Hematopoietic multipotent progenitor cell treated with erythropoietin and hydrocortisone succinate and interleukin-3 and kit ligand, for 6 days (in vitro differentiated cells): ENCODE data around the gene GARIN5B.
"Not testable (repeated sequence)": the region's sequence is repeated elsewhere in the genome, so short reads cannot be mapped to it uniquely, and the experiment has no call there.

Source experiments
- DNase-seq: peaks from one replicate; pipeline ENCODE4 v3.0.0-alpha.2; 2015

The GARIN5B gene

GRCh38 chr19:55362990-55363716 lies at the start of gene GARIN5B:
TSS of gene GARIN5B (minus strand) at chr19:55363260. CDS start at chr19:55363066, 194 bp downstream.
- DNase-seq: no peak

GRCh38 chr19:55410168-55410567 lies 47.1 kb upstream of the GARIN5B start:
- no peak for DNase-seq

GRCh38 chr19:55409179-55409578 lies 46.1 kb upstream of the GARIN5B start:
- DNase-seq: not testable (repeated sequence)

DNA sequence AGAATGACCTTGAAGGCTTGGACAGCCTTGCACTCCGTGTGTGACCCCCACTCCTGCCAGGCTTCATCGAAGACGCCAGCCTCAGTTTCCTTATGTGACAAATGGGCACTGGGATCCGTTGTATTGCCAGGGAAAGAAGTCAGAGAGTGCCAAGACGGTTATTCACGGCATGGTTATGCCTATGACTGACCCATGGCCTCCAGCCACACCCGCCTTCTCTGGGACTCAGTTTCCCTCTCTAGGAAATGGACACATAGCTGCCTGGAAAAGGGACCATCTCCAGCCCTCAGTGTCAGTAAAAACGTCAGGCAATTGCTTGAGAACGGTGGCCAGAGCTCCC lies 45.4 kb upstream of the GARIN5B start:
- no peak for DNase-seq

GRCh38 chr19:55407800-55408532 lies 44.9 kb upstream of the GARIN5B start:
- peak; percentile 100 for DNase-seq

DNA sequence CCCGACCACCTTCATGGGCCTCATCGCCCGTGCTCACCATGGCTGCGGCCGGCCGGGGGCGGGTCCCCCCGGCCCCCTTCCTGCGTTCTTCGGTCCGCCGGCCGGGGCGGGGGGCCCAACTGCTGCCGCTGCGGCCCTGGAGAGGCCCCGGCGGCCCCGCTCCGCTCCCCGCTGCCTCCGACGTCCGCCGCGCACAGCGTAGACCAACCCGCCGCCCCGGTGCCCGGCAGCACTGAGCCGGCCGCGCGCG lies 44.4 kb upstream of the GARIN5B start, which contains the start of gene UBE2S:
Gene UBE2S (minus strand): TSS at position 239 of the 250 bp plus-strand sequence. CDS start 199 bp downstream, at position 40.
- not testable (repeated sequence) for DNase-seq

DNA sequence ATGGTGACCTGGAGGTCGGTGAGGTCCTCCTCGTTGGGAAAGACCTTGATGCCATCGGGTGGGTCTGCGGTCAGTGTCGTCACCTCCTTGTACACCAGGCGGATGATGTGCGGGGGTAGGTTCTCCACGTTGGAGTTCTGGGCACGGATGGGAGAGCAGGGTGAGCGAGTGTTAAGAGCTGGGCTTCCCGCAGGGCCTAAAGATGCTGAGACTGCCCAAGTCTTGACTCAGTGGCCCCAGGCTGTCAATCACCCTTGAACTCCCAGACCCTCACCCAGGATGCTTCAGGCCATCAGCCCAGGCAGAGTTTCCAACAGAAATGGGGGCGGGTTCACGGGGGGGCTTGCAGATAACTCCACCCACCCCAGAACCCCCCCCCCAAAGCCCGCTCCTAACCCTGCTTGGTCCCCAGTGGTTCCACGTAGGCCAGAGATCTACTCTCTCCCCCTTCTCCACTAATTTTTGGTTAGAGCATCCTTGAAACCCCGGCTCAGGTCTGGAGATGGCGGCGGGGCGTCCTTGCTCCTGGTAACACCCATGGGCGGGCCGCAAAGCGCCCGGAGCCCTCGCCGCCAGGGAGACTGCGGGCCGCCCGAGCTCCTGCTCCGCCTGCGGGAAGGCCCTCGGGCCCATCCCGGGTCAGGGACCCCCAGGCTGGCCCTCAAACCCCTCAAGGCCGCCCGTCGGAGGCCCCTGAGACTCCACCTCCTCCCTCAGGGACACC lies 43.9 kb upstream of the GARIN5B start:
- DNase-seq: peak; percentile 70

- DNase-seq: no peak
These were observed 43.2 kb upstream of the GARIN5B start for GRCh38 chr19:55406091-55406825.

- no peak for DNase-seq
These were observed 42.6 kb upstream of the GARIN5B start for GRCh38 chr19:55405638-55406037.

DNA sequence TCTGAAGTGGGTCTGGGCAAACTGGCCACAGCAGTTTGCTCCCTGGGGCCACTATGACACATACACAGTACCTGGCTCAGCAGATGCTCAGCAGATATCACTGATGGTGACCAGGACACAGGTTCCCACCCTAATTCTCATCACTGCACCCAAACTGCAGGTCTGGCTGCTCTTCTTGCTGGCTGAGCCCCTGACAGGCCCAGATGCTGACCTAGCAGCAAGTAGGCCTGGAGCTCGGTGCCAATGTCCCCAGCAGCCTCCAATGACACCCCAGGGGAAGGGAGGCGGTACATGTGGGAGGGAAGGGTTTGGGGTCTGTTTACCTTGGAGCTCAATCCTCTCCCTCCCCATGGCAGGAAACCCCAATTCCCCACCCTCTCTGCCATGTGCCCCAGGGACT lies 39.4 kb upstream of the GARIN5B start:
- DNase-seq: no peak

GRCh38 chr19:55401390-55401789 lies 38.3 kb upstream of the GARIN5B start:
- not testable (repeated sequence) for DNase-seq

- DNase-seq: peak; percentile 3
These were observed 37.4 kb upstream of the GARIN5B start for GRCh38 chr19:55400281-55401087.

DNA sequence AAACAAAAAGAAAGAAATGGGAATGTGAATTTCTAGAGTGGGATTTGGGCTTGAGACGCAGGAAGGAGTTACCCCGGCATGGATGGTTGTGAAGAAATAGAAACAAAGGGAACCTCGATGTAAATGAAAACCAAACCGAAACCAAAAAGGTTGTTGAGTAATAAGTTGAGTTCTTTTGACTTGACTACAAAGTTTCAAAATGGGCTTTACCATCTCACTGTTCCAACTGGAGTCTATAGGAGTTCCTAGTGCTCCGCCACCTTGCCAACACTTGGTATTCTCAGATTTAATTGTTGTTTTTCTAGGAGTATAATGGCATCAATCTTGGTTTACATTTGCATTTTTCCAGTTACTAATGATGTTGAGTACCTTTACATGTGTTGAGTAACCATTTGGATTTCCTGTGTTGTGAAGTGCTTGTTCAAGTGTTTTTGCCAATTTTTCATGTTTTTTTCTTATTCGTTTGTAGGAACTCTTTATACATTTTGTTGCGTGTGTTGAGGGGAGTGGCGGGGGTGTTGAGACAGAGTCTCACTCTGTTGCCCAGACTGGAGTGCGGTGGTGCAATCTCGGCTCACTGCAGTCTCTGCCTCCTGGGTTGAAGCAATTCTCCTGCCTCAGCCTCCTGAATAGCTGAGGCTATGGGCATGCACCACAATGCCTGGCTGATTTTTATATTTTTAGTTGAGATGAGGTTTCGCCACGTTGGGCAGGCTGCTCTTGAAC lies 35.3 kb upstream of the GARIN5B start:
- DNase-seq: no peak

DNA sequence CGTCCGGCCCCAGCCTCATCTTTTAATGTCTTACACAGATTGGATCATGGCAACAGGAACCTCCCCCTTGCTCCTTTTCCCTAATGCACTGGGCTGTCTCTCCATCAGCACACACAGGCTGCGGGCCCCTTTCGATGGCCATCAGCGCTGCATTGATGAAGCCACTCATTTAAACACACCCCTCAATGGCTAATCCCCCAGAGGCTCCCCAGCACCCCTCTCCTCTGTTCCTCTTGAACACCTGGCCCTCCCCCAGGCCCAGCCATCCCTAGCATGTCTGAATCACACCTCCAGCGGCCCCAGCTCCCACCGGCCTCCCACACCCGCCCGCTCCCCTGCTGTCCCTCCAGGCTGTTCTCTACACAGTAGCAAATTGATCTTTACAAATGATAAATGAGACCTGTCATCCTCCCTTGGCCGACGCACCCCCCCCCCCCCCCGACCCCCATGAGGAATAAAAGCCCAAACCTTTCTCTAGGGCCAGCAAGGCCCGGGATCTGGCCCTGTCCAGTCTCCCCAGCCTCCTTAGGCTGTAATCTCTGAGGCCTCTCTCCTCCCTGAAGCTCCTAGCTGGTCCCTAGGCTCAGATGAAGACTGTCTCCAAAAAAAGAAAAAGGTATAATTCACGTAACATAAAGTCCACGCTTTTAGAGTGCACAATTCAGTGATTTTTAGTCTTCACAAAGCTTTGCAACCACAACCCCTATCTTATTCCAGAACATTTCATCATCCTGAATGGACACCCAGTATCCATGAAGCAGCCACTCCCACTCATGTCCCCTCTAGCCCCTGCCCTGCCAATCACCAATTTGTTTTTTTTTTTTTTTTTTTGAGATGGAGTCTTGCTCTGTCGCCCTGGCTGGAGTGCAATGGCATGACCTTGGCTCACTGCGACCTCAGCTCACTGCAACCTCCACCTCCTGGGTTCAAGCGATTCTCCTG lies 30.0 kb upstream of the GARIN5B start:
- DNase-seq: no peak

DNA sequence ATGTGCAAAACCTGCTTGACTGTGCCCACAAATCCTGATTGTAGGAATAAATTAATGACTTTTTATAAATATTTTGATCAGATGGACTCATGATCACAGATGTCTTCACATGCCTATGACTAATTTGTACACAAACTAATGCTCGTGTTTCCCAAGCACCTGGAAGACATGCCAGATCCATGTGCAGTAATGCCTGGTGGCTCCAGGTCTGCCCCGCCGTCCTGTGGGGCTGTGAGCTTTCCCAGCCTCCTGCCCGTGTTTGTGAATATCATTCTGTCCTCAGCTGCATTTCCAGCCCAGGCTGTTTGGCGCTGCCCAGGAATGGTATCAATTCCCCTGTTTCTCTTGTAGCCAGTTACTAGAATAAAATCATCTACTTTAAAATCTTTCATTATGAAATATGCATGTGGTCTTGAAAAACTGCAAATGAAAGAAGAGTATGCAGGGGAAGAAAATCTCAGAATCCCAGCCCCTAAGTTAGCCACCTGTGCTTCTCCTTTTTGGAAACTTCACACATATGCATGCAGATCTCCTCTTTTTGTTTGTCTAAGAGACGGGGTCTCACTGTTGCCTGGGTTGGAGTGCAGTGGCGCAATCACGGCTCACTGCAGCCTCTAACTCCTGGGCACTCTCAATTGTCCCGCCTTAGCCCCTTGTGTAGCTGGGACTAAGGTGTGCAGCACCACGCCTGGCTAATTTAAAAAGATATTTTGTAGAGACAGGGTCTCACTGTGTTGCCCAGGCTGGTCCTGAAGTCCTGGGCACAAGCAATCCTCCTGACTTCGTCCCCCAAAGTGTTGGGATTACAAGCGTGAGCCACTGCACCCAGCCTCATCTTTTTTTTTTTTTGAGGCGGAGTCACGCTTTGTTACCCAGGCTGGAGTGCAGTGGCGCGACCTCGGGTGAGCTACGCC lies 28.9 kb upstream of the GARIN5B start:
- DNase-seq: no peak

DNA sequence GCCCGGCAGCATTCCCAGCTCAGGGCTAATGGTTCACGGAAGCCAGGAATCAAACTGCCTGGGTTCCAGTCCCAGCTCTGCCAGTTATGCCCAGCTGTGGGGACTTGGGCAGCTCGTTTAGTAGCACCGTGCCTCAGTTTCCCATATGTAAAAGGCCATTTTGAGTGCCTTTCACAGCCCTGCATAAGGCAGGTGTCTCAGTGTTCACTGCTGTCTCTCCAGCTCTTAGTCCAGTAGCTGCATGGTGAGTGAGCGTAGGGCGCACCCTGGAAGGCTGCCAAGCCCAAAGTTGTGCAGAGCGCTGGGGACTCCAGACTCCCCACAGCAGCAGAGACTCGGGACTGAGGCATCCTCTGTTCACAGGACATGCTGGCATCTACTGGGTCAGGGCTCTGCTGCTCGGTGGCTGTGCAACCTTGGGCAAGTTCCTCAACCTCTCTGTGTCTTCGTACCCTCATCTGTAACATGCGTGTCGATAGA lies 28.2 kb upstream of the GARIN5B start:
- peak; percentile 67 for DNase-seq

GRCh38 chr19:55390461-55390880 lies 27.4 kb upstream of the GARIN5B start:
- no peak for DNase-seq

- no peak for DNase-seq
These were observed 26.6 kb upstream of the GARIN5B start for GRCh38 chr19:55389386-55390317.
